Parathyroid adenoma (tissue), 2 donors: ENCODE measurements around the gene ANKS1A.

Experiments used
- H2AFZ ChIP-seq: fragments of 300-600 bp; sonication (generic); one replicate; pipeline ENCODE4 v1.7.0; 2017; ENCODE audit warnings: antibody characterized with exemption, mild to moderate bottlenecking
- H3K27ac ChIP-seq: fragments of 300-600 bp; sonication (generic); one replicate; pipeline ENCODE4 v1.7.0; 2017
- H3K27me3 ChIP-seq: fragments of 300-600 bp; sonication (generic); one replicate; pipeline ENCODE4 v1.7.0; 2017; ENCODE audit warnings: low read length; ENCODE audit not compliant: control insufficient read depth, insufficient read depth
- H3K36me3 ChIP-seq: fragments of 300-600 bp; sonication (generic); one replicate; pipeline ENCODE4 v1.7.0; 2017; ENCODE audit warnings: low read length; ENCODE audit not compliant: control insufficient read depth, insufficient read depth
- H3K4me1 ChIP-seq: fragments of 300-600 bp; sonication (generic); one replicate; pipeline ENCODE4 v1.7.0; 2017; ENCODE audit warnings: control low read depth
- H3K4me2 ChIP-seq: fragments of 300-600 bp; sonication (generic); one replicate; pipeline ENCODE4 v1.7.0; 2017; ENCODE audit warnings: low read length
- H3K4me3 ChIP-seq: fragments of 300-600 bp; sonication (generic); one replicate; pipeline ENCODE4 v1.7.0; 2017; ENCODE audit warnings: low read depth, low read length
- H3K79me2 ChIP-seq: fragments of 300-600 bp; sonication (generic); one replicate; pipeline ENCODE4 v1.7.0; 2017; ENCODE audit warnings: control low read depth
- H3K9ac ChIP-seq: fragments of 300-600 bp; sonication (generic); one replicate; pipeline ENCODE4 v1.7.0; 2017; ENCODE audit warnings: mild to moderate bottlenecking
- H3K9me3 ChIP-seq: fragments of 300-600 bp; sonication (generic); one replicate; pipeline ENCODE4 v1.7.0; 2017; ENCODE audit warnings: low read length; ENCODE audit not compliant: control insufficient read depth
- CTCF ChIP-seq: fragments of 300-600 bp; sonication (generic); IDR thresholded peaks from one replicate; pipeline ENCODE4 v1.7.0; 2017; ENCODE audit warnings: antibody characterized with exemption, mild to moderate bottlenecking
- donor health status: primary hyperparathyroidism.

The ANKS1A gene

GRCh38 chr6:35078226-35078850 is 189.3 kb downstream of the ANKS1A start:
- Histone ChIP-seq H3K4me3 (no peak overlapping the region), H3K79me2 (no peaks in the 10 kb centered on the region), H3K9me3 (no peaks in the 10 kb centered on the region), H3K27ac (no peak overlapping the region), H3K36me3 (no peaks in the 10 kb centered on the region), H3K4me2 (no peak overlapping the region), H3K27me3 (no peaks in the 10 kb centered on the region), H3K4me1 (no peaks in the 10 kb centered on the region), H3K9ac (no peak overlapping the region), H2AFZ (no peak overlapping the region)
- no peak for TF ChIP-seq CTCF

- no peak overlapping the region for H2AFZ ChIP-seq
- H3K79me2 ChIP-seq, result no peaks in the 10 kb centered on the region
- H3K9ac ChIP-seq, result no peak overlapping the region
- no peaks in the 10 kb centered on the region for H3K36me3 ChIP-seq
- no peaks in the 10 kb centered on the region for H3K4me1 ChIP-seq
- no peak for TF ChIP-seq CTCF
- H3K27ac ChIP-seq, result no peak overlapping the region
- no peaks in the 10 kb centered on the region for H3K9me3 ChIP-seq
- no peaks in the 10 kb centered on the region for H3K27me3 ChIP-seq
- no peak overlapping the region for H3K4me2 ChIP-seq
- no peak overlapping the region for H3K4me3 ChIP-seq
Measured at GRCh38 chr6:35078896-35079295, 189.8 kb downstream of the ANKS1A start.

GRCh38 chr6:35079311-35080000 is 190.4 kb downstream of the ANKS1A start:
- no peak overlapping the region for H3K27ac ChIP-seq
- no peak for TF ChIP-seq CTCF
- H3K9me3 ChIP-seq, result no peaks in the 10 kb centered on the region
- no peak overlapping the region for H3K4me3 ChIP-seq
- H3K36me3 ChIP-seq, result no peaks in the 10 kb centered on the region
- no peaks in the 10 kb centered on the region for H3K79me2 ChIP-seq
- no peaks in the 10 kb centered on the region for H3K4me1 ChIP-seq
- no peak overlapping the region for H2AFZ ChIP-seq
- H3K4me2 ChIP-seq, result no peak overlapping the region
- no peaks in the 10 kb centered on the region for H3K27me3 ChIP-seq
- H3K9ac ChIP-seq, result no peak overlapping the region

- Histone ChIP-seq H2AFZ (no peak overlapping the region), H3K27me3 (no peaks in the 10 kb centered on the region), H3K27ac (no peak overlapping the region), H3K4me3 (no peak overlapping the region), H3K36me3 (no peaks in the 10 kb centered on the region), H3K4me2 (no peak overlapping the region), H3K9ac (no peak overlapping the region), H3K79me2 (no peaks in the 10 kb centered on the region), H3K9me3 (no peaks in the 10 kb centered on the region), H3K4me1 (no peaks in the 10 kb centered on the region)
- no peak for TF ChIP-seq CTCF
Measured at GRCh38 chr6:35080016-35080680, 191.1 kb downstream of the ANKS1A start.
